Measurements from ENCODE around the gene EHBP1L1.

GRCh38 chr11:65540290-65541092, 35.4 kb upstream of the EHBP1L1 start:
- TF ChIP-seq CTCF (IDR thresholded peaks at IDR 0.05) (peak; percentile 80 to 98 (median 96)), POLR2A (IDR thresholded peaks at IDR 0.05) (peak in 1 of 4 donors; percentile 66), EP300 (IDR thresholded peaks at IDR 0.05) (no peak)
